ENCODE data around the gene RAB40C.

GRCh38 chr16:667113-667779 lies 77.4 kb downstream of the RAB40C start:
- TF ChIP-seq EZH2 (IDR thresholded peaks at IDR 0.05; ENCODE audit: low read length, missing control alignments) (no peak), CTCF (conservative IDR thresholded peaks at IDR 0.05 in 1 of 2, IDR thresholded peaks at IDR 0.05 in 1 of 2; ENCODE audit: low read depth in 1 of 2, low read length in 2 of 2) (no peak)

Data from fibroblast of lung (primary cell).